ENCODE results near the gene OMP.

OMP gene

GRCh38 chr11:77126156-77126775 lies 23.6 kb downstream of the OMP start:
- no peak for FAIRE-seq

- no peak for FAIRE-seq
Measured at GRCh38 chr11:77126861-77127234, 24.2 kb downstream of the OMP start.

- FAIRE-seq, result no peak
Measured at GRCh38 chr11:77127235-77127911, 24.7 kb downstream of the OMP start.

- FAIRE-seq, result no peak
Measured at GRCh38 chr11:77127920-77128691, 25.5 kb downstream of the OMP start, which contains the start of gene MYO7A. Gene MYO7A (plus strand): TSS chr11:77128246. CDS start chr11:77130635, 2,389 bp downstream.

GRCh38 chr11:77129069-77129841 lies 26.6 kb downstream of the OMP start:
- FAIRE-seq, result no peak

GRCh38 chr11:77129842-77130756 lies 27.5 kb downstream of the OMP start:
- no peak for FAIRE-seq

DNA sequence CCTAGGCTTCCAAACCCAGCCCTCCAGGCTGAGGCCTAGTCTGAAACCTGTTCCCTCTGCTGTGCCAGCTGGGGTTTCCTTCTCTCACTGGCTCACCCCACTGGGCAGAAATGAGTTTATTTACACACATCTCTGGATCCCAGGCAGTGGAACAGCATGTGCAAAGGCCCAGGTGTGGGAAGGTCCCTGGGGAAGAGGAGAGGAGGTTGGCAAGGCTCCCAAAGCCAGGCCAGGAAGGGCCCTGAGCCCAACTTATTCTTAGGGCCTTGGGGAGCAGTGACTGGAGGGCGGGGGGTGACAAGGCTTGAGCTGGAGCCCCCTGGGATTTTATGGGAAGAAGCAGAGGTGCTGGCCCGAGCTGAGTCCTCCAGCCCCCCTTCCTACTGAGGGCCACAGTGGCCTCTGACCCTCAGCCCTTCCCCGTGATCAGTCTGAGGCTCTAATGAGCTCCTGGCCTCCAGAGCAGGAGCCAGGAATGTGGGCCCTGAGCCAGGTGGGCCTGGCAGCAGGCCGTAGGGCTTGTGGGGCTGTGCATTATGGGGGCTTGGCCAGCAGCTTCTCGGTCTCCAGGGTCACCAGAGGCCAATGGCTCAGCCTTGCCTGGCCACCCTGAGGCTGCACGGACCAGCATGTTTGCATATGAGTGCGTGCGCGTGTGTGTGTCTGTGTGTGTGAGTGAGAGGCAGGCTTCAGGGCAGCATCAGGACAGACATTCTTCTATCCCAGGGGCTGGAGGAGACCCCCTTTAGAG lies 28.3 kb downstream of the OMP start:
- FAIRE-seq, result no peak

DNA sequence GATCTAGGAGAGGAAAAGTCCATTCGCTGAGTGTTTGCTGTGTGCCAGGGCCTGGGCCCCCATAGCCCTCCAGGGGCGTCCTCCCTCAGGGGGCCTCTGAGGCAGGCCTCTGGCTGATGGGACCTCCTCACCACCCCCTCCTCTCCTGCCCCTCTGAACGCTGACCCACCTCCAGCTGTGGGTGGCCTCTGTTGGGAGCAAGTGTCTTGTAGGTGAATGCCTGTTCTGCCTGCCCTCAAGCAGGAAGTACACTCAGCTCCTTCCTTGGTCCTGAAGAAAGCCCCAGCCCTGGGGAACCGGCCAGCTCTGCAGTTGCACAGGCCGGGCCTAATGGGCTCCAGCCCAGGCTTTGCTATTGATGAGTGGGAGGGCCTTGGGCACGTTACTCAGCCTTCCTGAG lies 28.9 kb downstream of the OMP start:
- no peak for FAIRE-seq

DNA sequence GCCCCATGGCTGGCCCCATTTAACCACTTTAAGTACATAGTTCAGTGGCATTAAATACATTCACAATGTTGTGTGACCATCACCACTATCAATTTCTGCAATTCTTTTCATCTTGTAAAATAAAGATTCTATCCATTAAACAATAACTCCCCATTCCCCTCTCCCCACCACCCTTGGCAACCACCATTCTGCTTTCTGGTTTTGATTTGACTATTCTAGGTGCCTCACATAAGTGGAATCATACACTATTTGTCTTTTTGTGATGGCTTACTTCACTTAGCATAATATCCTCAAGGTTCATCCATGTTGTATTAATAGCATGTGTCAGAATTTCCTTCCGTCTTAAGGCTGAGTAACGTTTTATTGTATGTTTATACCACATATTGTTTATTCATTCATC lies 32.4 kb downstream of the OMP start:
- FAIRE-seq, result no peak

DNA sequence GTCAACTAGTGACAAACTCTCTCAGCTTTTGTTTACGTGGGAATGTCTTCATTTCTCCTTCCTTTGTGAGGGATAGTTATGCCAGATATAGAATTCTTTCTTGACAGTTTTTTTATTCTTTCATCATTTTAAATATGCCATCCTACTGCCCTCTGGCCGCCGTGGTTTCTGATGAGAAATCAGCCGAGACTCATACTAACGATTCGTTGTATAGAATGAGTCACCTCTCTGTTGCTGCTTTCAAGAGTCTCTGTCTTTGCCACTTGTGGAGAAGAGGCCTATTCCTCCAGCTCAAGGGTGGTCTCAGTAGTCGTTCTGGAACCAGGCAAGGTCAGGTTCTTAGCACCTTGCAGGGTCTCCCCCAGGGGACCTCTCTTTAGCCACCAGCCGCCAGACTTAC lies 33.4 kb downstream of the OMP start:
- FAIRE-seq, result no peak

DNA sequence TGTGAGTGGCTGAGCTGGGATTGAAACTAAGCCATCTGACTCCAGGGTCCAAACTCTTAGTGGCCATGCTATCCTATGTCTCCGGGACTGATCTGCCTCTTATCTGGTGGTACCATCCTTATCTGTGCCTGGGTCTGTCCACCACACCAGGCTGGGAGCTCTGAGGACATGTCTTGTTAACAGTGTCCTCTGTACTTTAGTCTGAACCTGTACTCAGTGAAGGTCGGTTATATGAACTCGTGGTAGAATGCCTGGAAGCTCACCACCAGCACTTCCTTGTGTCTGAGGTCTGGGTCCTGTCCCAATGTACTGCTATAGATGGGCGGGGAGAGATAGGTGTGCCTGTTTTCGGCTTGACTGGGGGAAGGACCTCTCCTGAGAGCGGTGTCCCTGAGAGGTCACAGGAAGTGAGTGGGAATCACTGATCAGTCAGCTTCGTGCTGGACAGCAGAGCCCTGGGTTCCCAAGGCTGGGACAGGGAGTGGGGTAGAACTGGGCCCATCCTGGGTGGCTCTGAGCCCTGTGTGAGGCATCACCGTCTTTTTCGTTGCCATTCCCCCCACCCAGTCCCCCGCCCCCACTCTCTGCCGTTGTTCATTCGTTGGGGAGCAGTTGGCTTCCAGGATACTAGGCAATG lies 34.3 kb downstream of the OMP start:
- FAIRE-seq, result no peak

- FAIRE-seq, result no peak
Measured at GRCh38 chr11:77137421-77137820, 34.8 kb downstream of the OMP start.

- no peak for FAIRE-seq
Measured at GRCh38 chr11:77138106-77138649, 35.5 kb downstream of the OMP start.

- no peak for FAIRE-seq
Measured at GRCh38 chr11:77139201-77139600, 36.6 kb downstream of the OMP start.

- FAIRE-seq, result no peak
Measured at GRCh38 chr11:77140231-77140851, 37.7 kb downstream of the OMP start.

- FAIRE-seq, result no peak
Measured at GRCh38 chr11:77141034-77141433, 38.4 kb downstream of the OMP start.

DNA sequence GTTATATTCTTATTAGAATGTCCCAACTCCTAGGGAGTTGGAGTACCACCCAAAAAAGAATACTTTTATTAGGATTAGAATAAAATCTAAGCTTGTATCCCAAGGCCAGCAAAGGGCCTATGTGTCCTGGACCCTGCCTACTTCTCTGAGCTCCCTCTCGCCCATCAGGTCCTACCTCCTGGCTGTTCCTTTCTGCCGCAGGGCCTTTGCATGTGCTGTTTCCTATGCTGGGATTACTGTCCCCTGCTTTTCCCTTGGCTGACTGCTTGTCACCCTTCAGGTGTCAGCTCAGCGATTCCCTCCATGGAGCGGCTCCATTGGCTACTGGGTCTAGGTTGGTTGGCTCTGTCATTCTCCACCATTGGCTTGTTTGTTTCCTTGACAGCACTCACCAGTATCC lies 38.8 kb downstream of the OMP start:
- no peak for FAIRE-seq

GRCh38 chr11:77142091-77142975 lies 39.7 kb downstream of the OMP start:
- no peak for FAIRE-seq

- FAIRE-seq, result no peak
Measured at GRCh38 chr11:77143405-77144020, 40.9 kb downstream of the OMP start.
